HepG2 (cell line): ENCODE measurements around the gene VAV2. TPM values are rescaled to one million over a fixed set of nuclear protein-coding genes. Genes with fewer than 3 reads are reported as not detected.
A peak's percentile ranks its signal among the peaks of the same experiment; 100 is the strongest.

Experiments
- ADNP ChIP-seq: sonication (generic); formaldehyde crosslinking; IDR thresholded peaks from 2 replicates; pipeline ENCODE4 v1.4.0; 2020; ENCODE audit warnings: missing genetic modification reagents
- FUBP1 ChIP-seq: sonication (generic); formaldehyde crosslinking; IDR thresholded peaks from 2 replicates; pipeline ENCODE4 v1.5.1; 2020; ENCODE audit warnings: missing genetic modification reagents, mild to moderate bottlenecking, borderline replicate concordance
- JARID2 ChIP-seq: sonication (generic); formaldehyde crosslinking; IDR thresholded peaks from 2 replicates; pipeline ENCODE4 v1.8.1; 2023; ENCODE audit warnings: missing genetic modification reagents, inconsistent platforms; ENCODE audit not compliant: insufficient replicate concordance
- LRRFIP1 ChIP-seq: sonication (generic); formaldehyde crosslinking; conservative IDR thresholded peaks from 2 replicates; pipeline ENCODE4 v1.4.0; 2020; ENCODE audit warnings: missing genetic modification reagents
- NR2F6 ChIP-seq, 2 experiments: IDR thresholded peaks; 2 replicates each; pipeline ENCODE4 v1.6.1; 2016; ENCODE audit warnings: antibody characterized with exemption in 1 of 2, mild to moderate bottlenecking in 1 of 2
- POLR2A ChIP-seq, 2 experiments: IDR thresholded peaks; 2 replicates each; pipeline ENCODE4 v1.6.1; 2011; ENCODE audit warnings: low read depth in 2 of 2, low read length in 2 of 2, mild to moderate bottlenecking in 1 of 2, moderate library complexity in 1 of 2; ENCODE audit not compliant: insufficient read depth in 1 of 2
- PPARG ChIP-seq: conservative IDR thresholded peaks from 2 replicates; pipeline ENCODE4 v1.6.1; 2016; ENCODE audit warnings: missing biosample characterization, missing genetic modification reagents
- PRMT3 ChIP-seq: sonication (generic); formaldehyde crosslinking; IDR thresholded peaks from 2 replicates; pipeline ENCODE4 v1.8.1; 2022; ENCODE audit warnings: low read depth, mild to moderate bottlenecking, moderate library complexity, missing genetic modification reagents, borderline replicate concordance
- RFX1 ChIP-seq: fragments of 450-650 bp; IDR thresholded peaks from 2 replicates; pipeline ENCODE4 v1.6.1; 2017
- TCF7L2 ChIP-seq: IDR thresholded peaks from 2 replicates; pipeline ENCODE4 v1.6.1; 2011; ENCODE audit warnings: mild to moderate bottlenecking, low read depth, low read length, moderate library complexity
- WIZ ChIP-seq: sonication (generic); formaldehyde crosslinking; IDR thresholded peaks from 2 replicates; pipeline ENCODE4 v1.5.1; 2020; ENCODE audit warnings: mild to moderate bottlenecking, missing genetic modification reagents
- ZBTB2 ChIP-seq: sonication (generic); formaldehyde crosslinking; IDR thresholded peaks from 2 replicates; pipeline ENCODE4 v1.8.0; 2022; ENCODE audit warnings: low read depth, missing genetic modification reagents
- ZFP36L1 ChIP-seq: sonication (generic); formaldehyde crosslinking; IDR thresholded peaks from 2 replicates; pipeline ENCODE4 v1.8.0; 2022; ENCODE audit warnings: mild to moderate bottlenecking, missing genetic modification reagents, moderate library complexity
- ZFP36L2 ChIP-seq: sonication (generic); formaldehyde crosslinking; IDR thresholded peaks from 2 replicates; pipeline ENCODE4 v1.4.0; 2020; ENCODE audit warnings: missing genetic modification reagents
- ZNF616 ChIP-seq: sonication (generic); formaldehyde crosslinking; IDR thresholded peaks from 2 replicates; pipeline ENCODE4 v1.5.0; 2020; ENCODE audit warnings: low read depth, mild to moderate bottlenecking, missing genetic modification reagents
- ZNF703 ChIP-seq: sonication (generic); formaldehyde crosslinking; IDR thresholded peaks from 2 replicates; pipeline ENCODE4 v1.5.1; 2020; ENCODE audit warnings: missing genetic modification reagents, mild to moderate bottlenecking, moderate library complexity, borderline replicate concordance
- ZSCAN21 ChIP-seq: sonication (generic); formaldehyde crosslinking; IDR thresholded peaks from 2 replicates; pipeline ENCODE4 v1.8.0; 2022; ENCODE audit warnings: mild to moderate bottlenecking, missing genetic modification reagents, moderate library complexity, borderline replicate concordance
- polyA plus RNA-seq, 8 experiments: library from polyadenylated mRNA; depleted of rRNA in 3 of 8; stranded (reverse) in 7 of 8; unstranded in 1 of 8; fragments of >200 nt; fragmentation: Illumina TruSeq in 4 of 8; extraction: Trizol in 4 of 8; gene quantifications; 2 replicates each; pipeline versions ENCODE4 v1.2.1 to v1.2.3, GENCODE V29; 2011 to 2016; ENCODE audit warnings: low read depth in 4 of 8, missing spikeins in 1 of 8, mixed read lengths in 1 of 8; ENCODE audit not compliant: insufficient read depth in 1 of 8
- total RNA-seq, 5 experiments: library from RNA; depleted of rRNA; stranded (reverse); fragments of >200 nt; fragmentation: Illumina TruSeq; extraction: Trizol; gene quantifications; 2 replicates each; pipeline ENCODE4 v1.2.3, GENCODE V29; 2016; ENCODE audit warnings: low read depth in 1 of 5
- TF ChIP-seq, protein P1 (sequence below): sonication (generic); formaldehyde crosslinking; IDR thresholded peaks from 2 replicates; pipeline ENCODE4 v1.4.0; 2020; ENCODE audit warnings: mild to moderate bottlenecking, missing genetic modification reagents, borderline replicate concordance

The VAV2 gene
- total and polyA plus RNA-seq, 2 of the 13 experiments (the other 11 are each of a cell fraction or from before 2014, with no cell fraction given): 22.5 to 22.9 TPM

DNA sequence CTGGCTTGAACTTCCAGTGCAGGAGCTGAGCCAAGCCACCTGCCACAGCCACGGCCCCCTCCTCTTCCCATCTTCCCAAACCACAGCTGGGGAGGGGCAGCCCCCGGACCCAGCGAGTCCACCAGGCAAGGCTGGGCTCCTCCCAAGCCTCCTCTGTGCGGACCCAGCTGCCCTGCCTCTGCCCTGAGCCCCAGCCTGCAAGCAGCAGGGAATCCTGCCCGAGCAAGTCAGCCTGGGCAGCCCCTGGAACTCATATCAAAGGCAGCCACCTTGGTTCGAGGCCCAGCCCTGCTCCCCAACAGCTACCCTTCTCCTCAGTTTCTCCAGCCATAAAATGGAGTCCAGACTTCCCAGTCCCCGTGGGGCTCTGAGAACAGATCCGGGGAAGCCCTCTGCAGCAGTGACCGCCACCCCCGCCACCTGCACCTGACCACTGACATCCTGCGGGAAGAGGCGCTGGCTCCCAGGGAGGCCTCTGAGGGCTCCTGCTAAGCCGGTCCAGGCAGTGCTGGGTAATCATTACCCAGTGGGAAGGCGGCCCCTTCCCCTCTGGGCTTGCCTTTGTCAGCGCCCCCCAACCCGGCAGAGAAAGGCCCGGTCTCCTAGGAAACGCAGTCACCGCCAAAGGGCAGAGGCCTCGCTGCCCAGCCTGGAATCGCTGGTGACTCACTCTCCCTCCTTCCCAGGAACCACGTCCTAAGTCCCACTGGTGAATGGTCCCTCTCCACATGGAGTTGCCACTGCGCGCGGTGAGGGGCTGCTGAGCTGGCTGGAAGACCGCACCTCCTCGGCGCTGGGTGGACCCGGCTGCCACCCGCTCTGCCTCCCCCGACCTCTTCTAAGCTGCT is 1.5 kb downstream of the VAV2 start (continued):
- TF ChIP-seq, protein P1, sequence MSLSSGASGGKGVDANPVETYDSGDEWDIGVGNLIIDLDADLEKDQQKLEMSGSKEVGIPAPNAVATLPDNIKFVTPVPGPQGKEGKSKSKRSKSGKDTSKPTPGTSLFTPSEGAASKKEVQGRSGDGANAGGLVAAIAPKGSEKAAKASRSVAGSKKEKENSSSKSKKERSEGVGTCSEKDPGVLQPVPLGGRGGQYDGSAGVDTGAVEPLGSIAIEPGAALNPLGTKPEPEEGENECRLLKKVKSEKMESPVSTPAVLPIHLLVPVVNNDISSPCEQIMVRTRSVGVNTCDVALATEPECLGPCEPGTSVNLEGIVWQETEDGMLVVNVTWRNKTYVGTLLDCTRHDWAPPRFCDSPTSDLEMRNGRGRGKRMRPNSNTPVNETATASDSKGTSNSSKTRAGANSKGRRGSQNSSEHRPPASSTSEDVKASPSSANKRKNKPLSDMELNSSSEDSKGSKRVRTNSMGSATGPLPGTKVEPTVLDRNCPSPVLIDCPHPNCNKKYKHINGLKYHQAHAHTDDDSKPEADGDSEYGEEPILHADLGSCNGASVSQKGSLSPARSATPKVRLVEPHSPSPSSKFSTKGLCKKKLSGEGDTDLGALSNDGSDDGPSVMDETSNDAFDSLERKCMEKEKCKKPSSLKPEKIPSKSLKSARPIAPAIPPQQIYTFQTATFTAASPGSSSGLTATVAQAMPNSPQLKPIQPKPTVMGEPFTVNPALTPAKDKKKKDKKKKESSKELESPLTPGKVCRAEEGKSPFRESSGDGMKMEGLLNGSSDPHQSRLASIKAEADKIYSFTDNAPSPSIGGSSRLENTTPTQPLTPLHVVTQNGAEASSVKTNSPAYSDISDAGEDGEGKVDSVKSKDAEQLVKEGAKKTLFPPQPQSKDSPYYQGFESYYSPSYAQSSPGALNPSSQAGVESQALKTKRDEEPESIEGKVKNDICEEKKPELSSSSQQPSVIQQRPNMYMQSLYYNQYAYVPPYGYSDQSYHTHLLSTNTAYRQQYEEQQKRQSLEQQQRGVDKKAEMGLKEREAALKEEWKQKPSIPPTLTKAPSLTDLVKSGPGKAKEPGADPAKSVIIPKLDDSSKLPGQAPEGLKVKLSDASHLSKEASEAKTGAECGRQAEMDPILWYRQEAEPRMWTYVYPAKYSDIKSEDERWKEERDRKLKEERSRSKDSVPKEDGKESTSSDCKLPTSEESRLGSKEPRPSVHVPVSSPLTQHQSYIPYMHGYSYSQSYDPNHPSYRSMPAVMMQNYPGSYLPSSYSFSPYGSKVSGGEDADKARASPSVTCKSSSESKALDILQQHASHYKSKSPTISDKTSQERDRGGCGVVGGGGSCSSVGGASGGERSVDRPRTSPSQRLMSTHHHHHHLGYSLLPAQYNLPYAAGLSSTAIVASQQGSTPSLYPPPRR (CRISPR knock-in tag): peak; percentile 52; the same call in 1 of the 2 replicates
- no peak for TF ChIP-seq PRMT3 (CRISPR knock-in tag)
- no peak for TF ChIP-seq ADNP (CRISPR knock-in tag)
- TF ChIP-seq ZNF703 (CRISPR knock-in tag): no peak
- TF ChIP-seq ZBTB2 (CRISPR knock-in tag): no peak
- no peak for TF ChIP-seq ZNF616 (CRISPR knock-in tag)
- TF ChIP-seq NR2F6 (IDR thresholded peaks at IDR 0.05): no peak; the same call in 1 of the 2 replicates
- TF ChIP-seq NR2F6 (CRISPR knock-in tag; IDR thresholded peaks at IDR 0.05): peak; percentile 48; the same call in 1 of the 2 replicates
- TF ChIP-seq ZSCAN21: no peak
- TF ChIP-seq POLR2A (IDR thresholded peaks at IDR 0.05; ENCODE audit: insufficient read depth in 1 of 2, low read depth in 2 of 2, low read length in 2 of 2): peak in 1 of 2 experiments; percentile 62; a peak in 1 of 4 replicates
- no peak for TF ChIP-seq ZFP36L2 (CRISPR knock-in tag)
- no peak for TF ChIP-seq FUBP1 (CRISPR knock-in tag)
- TF ChIP-seq LRRFIP1 (CRISPR knock-in tag): no peak
- no peak for TF ChIP-seq ZFP36L1
- no peak for TF ChIP-seq JARID2 (CRISPR knock-in tag)
- peak; percentile 76 for TF ChIP-seq RFX1
- TF ChIP-seq WIZ: no peak
- TF ChIP-seq PPARG: peak; percentile 45; the same call in 1 of the 2 replicates
- TF ChIP-seq TCF7L2: no peak
